Osteoblast (primary cell): ENCODE data around the gene PRKAR1B. TPM values are rescaled to one million over a fixed set of nuclear protein-coding genes. Genes with fewer than 3 reads are reported as not detected.

Experiments used
- DNase-seq: peaks from one replicate; pipeline ENCODE4 v3.0.0; 2011; ENCODE audit warnings: low spot score, mixed read lengths; ENCODE audit not compliant: insufficient read length; ENCODE audit errors: missing footprints
- H2AFZ ChIP-seq: 2 replicates; pipeline ENCODE4 v1.6.0; 2011; ENCODE audit warnings: mild to moderate bottlenecking, low read length
- H3K27ac ChIP-seq: 2 replicates; pipeline ENCODE4 v1.5.1; 2011; ENCODE audit warnings: mild to moderate bottlenecking, low read depth, low read length, moderate library complexity
- H3K27me3 ChIP-seq: 2 replicates; pipeline ENCODE4 v1.6.0; 2012; ENCODE audit warnings: mild to moderate bottlenecking, control low read depth, inconsistent platforms, low read length, moderate library complexity; ENCODE audit not compliant: insufficient read depth
- H3K36me3 ChIP-seq: 2 replicates; pipeline ENCODE4 v1.5.1; 2011; ENCODE audit warnings: mild to moderate bottlenecking, low read length, control low read depth, moderate library complexity; ENCODE audit not compliant: insufficient read depth
- H3K4me1 ChIP-seq: 2 replicates; pipeline ENCODE4 v1.5.1; 2011; ENCODE audit warnings: mild to moderate bottlenecking, low read length, control low read depth, moderate library complexity; ENCODE audit not compliant: insufficient read depth
- H3K4me2 ChIP-seq: 2 replicates; pipeline ENCODE4 v1.6.0; 2011; ENCODE audit warnings: mild to moderate bottlenecking, low read length; ENCODE audit not compliant: insufficient read depth
- H3K4me3 ChIP-seq: fragments of 200-600 bp; sonication (generic); 3 replicates; pipeline ENCODE4 v1.5.1; 2012; ENCODE audit warnings: mild to moderate bottlenecking, low read length, inconsistent platforms; ENCODE audit not compliant: insufficient read depth
- H3K79me2 ChIP-seq: 2 replicates; pipeline ENCODE4 v1.6.0; 2012; ENCODE audit warnings: mild to moderate bottlenecking, low read length, control low read depth, inconsistent platforms; ENCODE audit not compliant: insufficient read depth
- H3K9me3 ChIP-seq: 2 replicates; pipeline ENCODE4 v1.5.1; 2011; ENCODE audit warnings: low read depth, low read length, control low read depth
- H4K20me1 ChIP-seq: 2 replicates; pipeline ENCODE4 v1.6.0; 2012; ENCODE audit warnings: mild to moderate bottlenecking, low read length, control low read depth; ENCODE audit not compliant: insufficient read depth
- total RNA-seq: library from RNA; depleted of rRNA; stranded (reverse); fragments of >200 nt; gene quantifications from 2 replicates; pipeline ENCODE4 v1.2.3, GENCODE V29; 2012
- TF ChIP-seq, protein P1 (sequence below): IDR thresholded peaks from 2 replicates; pipeline ENCODE4 v1.5.1; 2011; ENCODE audit warnings: mild to moderate bottlenecking, low read depth, low read length, moderate library complexity; ENCODE audit errors: extremely low read depth

The PRKAR1B gene
- total RNA-seq, 1 donor = 6.5 TPM

DNA sequence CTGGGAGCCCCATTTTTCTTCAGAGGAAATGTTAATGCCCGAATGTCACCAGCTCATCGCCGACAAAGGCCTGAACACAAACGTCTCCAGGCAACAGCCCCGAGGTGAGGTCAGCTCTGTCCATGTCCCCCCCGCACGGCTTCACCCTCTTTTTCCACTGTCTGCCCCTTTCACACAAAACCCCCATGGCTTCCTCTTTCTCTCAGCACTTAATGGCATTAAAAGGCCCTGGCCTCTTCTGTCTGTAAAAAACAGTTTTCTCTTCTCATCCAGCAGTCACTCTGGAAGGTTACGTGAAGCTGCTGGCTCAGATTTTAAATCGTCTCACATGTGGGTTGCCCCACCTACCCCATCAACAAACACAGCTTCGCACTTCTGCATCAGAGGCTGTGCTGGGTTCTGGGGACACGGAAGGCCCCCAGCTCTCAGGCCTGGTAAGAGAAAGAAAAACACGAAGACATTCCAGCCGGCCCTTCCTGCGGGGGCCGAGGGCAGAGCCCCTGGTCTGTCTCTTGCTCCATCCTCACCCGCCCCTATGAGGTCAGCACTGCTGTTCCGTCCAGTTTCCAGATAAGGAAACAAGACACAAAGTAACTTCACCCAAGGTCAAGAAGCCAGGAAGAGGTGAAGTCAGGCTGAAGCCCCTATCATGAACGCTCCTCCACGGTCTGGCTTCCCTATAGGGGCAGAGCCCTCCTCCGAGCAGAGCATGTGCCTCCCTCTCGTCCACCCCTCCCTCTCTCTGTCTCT, 116.4 kb downstream of the PRKAR1B start:
- H3K4me2 ChIP-seq = no peak overlapping the region
- no peaks in the 10 kb centered on the region for H3K9me3 ChIP-seq
- no peak overlapping the region for H2AFZ ChIP-seq

DNA sequence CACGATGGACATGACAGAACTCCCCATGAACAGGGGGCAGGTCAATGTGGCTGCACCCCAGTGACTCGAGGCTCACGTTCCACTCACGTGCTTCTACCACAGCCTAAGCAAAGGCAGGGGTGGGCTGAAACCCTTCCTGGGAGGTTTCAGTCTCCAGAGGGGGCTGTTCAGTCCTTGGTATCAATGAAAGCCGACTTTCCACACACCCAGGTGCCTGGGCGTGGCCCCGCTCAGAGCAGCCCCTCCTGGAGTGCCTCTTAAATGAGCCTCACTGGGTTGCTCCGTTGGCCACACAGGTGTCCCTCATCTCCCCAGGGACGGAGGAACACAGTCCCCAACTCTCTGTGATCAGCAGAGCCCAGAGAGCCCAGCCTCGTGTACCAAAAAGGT, 116.9 kb downstream of the PRKAR1B start:
- Histone ChIP-seq H3K79me2 (no peaks in the 10 kb centered on the region), H4K20me1 (no peaks in the 10 kb centered on the region), H3K4me2 (no peak overlapping the region), H3K36me3 (no peaks in the 10 kb centered on the region), H3K4me1 (no peaks in the 10 kb centered on the region), H3K9me3 (no peaks in the 10 kb centered on the region), H3K27ac (no peak overlapping the region), H2AFZ (no peak overlapping the region), H3K27me3 (no peaks in the 10 kb centered on the region), H3K4me3 (no peak overlapping the region)
- DNase-seq = no peak
- TF ChIP-seq, protein P1, sequence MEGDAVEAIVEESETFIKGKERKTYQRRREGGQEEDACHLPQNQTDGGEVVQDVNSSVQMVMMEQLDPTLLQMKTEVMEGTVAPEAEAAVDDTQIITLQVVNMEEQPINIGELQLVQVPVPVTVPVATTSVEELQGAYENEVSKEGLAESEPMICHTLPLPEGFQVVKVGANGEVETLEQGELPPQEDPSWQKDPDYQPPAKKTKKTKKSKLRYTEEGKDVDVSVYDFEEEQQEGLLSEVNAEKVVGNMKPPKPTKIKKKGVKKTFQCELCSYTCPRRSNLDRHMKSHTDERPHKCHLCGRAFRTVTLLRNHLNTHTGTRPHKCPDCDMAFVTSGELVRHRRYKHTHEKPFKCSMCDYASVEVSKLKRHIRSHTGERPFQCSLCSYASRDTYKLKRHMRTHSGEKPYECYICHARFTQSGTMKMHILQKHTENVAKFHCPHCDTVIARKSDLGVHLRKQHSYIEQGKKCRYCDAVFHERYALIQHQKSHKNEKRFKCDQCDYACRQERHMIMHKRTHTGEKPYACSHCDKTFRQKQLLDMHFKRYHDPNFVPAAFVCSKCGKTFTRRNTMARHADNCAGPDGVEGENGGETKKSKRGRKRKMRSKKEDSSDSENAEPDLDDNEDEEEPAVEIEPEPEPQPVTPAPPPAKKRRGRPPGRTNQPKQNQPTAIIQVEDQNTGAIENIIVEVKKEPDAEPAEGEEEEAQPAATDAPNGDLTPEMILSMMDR = no peak

More for the DNA sequence above, 116.4 kb downstream of the PRKAR1B start:
- no peak overlapping the region for H3K4me3 ChIP-seq
- no peaks in the 10 kb centered on the region for H3K36me3 ChIP-seq
- no peaks in the 10 kb centered on the region for H3K79me2 ChIP-seq
- no peaks in the 10 kb centered on the region for H3K4me1 ChIP-seq
- no peaks in the 10 kb centered on the region for H4K20me1 ChIP-seq
- no peak for DNase-seq
- TF ChIP-seq, protein P1 = no peak
- no peak overlapping the region for H3K27ac ChIP-seq
- no peaks in the 10 kb centered on the region for H3K27me3 ChIP-seq

DNA sequence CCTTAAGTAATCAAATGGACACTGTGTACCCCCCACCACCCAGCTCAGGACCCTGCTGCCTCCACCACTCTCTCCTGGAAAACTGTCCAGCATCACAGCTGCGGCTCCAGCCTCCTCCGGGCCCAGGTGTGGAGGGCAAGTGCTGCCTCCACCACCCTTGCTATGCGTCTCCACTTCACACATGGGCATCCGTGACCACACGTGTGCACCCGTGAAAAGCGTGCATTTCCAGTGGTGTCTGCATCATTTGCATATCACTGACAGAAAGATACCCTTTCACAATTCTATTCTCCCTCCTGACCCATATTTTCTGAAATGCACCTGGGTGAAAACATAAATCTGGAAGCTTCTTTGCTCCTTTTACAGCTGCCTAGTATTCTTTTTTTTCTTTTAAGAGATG, 117.7 kb downstream of the PRKAR1B start:
- no peaks in the 10 kb centered on the region for H3K9me3 ChIP-seq
- peaks cover 4% of the 10 kb centered on the region for H3K4me1 ChIP-seq
- H3K27ac ChIP-seq = no peak overlapping the region
- no peak overlapping the region for H2AFZ ChIP-seq
- no peak overlapping the region for H3K4me3 ChIP-seq
- H3K4me2 ChIP-seq = no peak overlapping the region
- no peaks in the 10 kb centered on the region for H3K79me2 ChIP-seq
- TF ChIP-seq, protein P1 = no peak
- no peak for DNase-seq
- H3K27me3 ChIP-seq = no peaks in the 10 kb centered on the region
- no peaks in the 10 kb centered on the region for H3K36me3 ChIP-seq
- no peaks in the 10 kb centered on the region for H4K20me1 ChIP-seq

DNA sequence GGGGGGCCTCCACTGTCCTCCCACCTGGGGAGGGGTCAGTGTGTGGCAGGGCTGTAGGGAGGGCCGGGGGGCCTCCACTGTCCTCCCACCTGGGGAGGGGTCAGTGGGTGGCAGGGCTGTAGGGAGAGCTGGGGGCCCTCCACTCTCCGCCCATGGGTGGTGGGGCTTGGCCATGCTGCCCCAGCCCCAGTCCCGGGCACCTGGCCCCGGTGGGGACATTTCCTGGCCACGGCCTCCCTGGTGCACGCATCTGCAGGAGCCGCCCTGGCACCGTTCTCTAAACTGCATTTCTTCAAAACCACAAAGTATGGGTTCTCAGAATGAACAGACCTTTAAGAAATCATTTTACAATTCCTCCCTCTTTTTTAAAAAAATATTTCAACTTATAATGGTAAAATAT, 118.1 kb downstream of the PRKAR1B start:
- Histone ChIP-seq H3K4me2 (no peak overlapping the region), H3K9me3 (no peaks in the 10 kb centered on the region), H3K4me1 (peaks cover 4% of the 10 kb centered on the region), H3K79me2 (no peaks in the 10 kb centered on the region), H3K27me3 (no peaks in the 10 kb centered on the region), H3K36me3 (no peaks in the 10 kb centered on the region), H4K20me1 (no peaks in the 10 kb centered on the region), H2AFZ (no peak overlapping the region), H3K27ac (no peak overlapping the region), H3K4me3 (no peak overlapping the region)
- DNase-seq = no peak
- TF ChIP-seq, protein P1 = no peak
